PC-3 (cell line): ENCODE data around the gene KRT1.

Source experiments
- CTCF ChIP-seq: fragments of 300-600 bp; sonication (generic); conservative IDR thresholded peaks from 2 replicates; pipeline ENCODE4 v1.5.1; 2017; ENCODE audit warnings: antibody characterized with exemption, low read depth, mild to moderate bottlenecking, low read length
- EZH2 ChIP-seq: fragments of 300-600 bp; sonication (generic); IDR thresholded peaks from one replicate; pipeline ENCODE4 v1.6.1; 2017; ENCODE audit warnings: antibody characterized with exemption, mild to moderate bottlenecking, low read length; ENCODE audit not compliant: unreplicated experiment

- TF ChIP-seq CTCF: no peak
- TF ChIP-seq EZH2: no peak
These were observed 13.9 kb upstream of the KRT1 start for GRCh38 chr12:52694151-52694550.
